Measurements from ENCODE around the gene CASP8AP2.

DNA sequence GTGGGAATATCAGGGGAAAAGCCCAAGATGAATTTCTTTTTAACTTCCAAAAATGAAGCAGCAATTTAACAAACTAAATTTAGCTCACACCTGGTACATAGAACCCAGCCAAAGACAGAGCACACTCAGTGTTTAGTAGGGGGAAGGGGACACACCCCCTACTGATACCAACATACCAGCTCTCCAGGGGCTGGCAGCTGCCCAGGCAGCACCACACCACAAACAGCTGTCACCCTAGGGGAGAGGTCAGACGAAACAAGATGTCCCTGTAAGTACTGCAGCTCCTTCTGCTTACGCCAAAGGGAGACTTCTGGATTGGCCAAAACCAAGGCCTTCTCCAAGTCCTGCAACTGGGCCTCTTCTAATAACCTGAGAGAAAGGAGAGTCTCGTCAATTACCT is 36.1 kb upstream of the CASP8AP2 start:
- TF ChIP-seq EZH2phosphoT487 (IDR thresholded peaks at IDR 0.05; ENCODE audit: unreplicated experiment): no peak
- TF ChIP-seq, protein P1, sequence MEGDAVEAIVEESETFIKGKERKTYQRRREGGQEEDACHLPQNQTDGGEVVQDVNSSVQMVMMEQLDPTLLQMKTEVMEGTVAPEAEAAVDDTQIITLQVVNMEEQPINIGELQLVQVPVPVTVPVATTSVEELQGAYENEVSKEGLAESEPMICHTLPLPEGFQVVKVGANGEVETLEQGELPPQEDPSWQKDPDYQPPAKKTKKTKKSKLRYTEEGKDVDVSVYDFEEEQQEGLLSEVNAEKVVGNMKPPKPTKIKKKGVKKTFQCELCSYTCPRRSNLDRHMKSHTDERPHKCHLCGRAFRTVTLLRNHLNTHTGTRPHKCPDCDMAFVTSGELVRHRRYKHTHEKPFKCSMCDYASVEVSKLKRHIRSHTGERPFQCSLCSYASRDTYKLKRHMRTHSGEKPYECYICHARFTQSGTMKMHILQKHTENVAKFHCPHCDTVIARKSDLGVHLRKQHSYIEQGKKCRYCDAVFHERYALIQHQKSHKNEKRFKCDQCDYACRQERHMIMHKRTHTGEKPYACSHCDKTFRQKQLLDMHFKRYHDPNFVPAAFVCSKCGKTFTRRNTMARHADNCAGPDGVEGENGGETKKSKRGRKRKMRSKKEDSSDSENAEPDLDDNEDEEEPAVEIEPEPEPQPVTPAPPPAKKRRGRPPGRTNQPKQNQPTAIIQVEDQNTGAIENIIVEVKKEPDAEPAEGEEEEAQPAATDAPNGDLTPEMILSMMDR (conservative IDR thresholded peaks at IDR 0.05; ENCODE audit: low read depth in 2 of 2): no peak
- no peak for TF ChIP-seq POLR2AphosphoS5 (IDR thresholded peaks at IDR 0.05; ENCODE audit: low read depth)
- no peak for TF ChIP-seq EZH2 (IDR thresholded peaks at IDR 0.05; ENCODE audit: low read depth, unreplicated experiment)
- no peak for TF ChIP-seq CREB1 (CRISPR knock-in tag; IDR thresholded peaks at IDR 0.05; ENCODE audit: low read depth)
- TF ChIP-seq, protein P2, sequence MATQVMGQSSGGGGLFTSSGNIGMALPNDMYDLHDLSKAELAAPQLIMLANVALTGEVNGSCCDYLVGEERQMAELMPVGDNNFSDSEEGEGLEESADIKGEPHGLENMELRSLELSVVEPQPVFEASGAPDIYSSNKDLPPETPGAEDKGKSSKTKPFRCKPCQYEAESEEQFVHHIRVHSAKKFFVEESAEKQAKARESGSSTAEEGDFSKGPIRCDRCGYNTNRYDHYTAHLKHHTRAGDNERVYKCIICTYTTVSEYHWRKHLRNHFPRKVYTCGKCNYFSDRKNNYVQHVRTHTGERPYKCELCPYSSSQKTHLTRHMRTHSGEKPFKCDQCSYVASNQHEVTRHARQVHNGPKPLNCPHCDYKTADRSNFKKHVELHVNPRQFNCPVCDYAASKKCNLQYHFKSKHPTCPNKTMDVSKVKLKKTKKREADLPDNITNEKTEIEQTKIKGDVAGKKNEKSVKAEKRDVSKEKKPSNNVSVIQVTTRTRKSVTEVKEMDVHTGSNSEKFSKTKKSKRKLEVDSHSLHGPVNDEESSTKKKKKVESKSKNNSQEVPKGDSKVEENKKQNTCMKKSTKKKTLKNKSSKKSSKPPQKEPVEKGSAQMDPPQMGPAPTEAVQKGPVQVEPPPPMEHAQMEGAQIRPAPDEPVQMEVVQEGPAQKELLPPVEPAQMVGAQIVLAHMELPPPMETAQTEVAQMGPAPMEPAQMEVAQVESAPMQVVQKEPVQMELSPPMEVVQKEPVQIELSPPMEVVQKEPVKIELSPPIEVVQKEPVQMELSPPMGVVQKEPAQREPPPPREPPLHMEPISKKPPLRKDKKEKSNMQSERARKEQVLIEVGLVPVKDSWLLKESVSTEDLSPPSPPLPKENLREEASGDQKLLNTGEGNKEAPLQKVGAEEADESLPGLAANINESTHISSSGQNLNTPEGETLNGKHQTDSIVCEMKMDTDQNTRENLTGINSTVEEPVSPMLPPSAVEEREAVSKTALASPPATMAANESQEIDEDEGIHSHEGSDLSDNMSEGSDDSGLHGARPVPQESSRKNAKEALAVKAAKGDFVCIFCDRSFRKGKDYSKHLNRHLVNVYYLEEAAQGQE (IDR thresholded peaks at IDR 0.05; ENCODE audit: unreplicated experiment): no peak
- TF ChIP-seq JUNB (IDR thresholded peaks at IDR 0.05; ENCODE audit: unreplicated experiment): no peak
- TF ChIP-seq, protein P3, sequence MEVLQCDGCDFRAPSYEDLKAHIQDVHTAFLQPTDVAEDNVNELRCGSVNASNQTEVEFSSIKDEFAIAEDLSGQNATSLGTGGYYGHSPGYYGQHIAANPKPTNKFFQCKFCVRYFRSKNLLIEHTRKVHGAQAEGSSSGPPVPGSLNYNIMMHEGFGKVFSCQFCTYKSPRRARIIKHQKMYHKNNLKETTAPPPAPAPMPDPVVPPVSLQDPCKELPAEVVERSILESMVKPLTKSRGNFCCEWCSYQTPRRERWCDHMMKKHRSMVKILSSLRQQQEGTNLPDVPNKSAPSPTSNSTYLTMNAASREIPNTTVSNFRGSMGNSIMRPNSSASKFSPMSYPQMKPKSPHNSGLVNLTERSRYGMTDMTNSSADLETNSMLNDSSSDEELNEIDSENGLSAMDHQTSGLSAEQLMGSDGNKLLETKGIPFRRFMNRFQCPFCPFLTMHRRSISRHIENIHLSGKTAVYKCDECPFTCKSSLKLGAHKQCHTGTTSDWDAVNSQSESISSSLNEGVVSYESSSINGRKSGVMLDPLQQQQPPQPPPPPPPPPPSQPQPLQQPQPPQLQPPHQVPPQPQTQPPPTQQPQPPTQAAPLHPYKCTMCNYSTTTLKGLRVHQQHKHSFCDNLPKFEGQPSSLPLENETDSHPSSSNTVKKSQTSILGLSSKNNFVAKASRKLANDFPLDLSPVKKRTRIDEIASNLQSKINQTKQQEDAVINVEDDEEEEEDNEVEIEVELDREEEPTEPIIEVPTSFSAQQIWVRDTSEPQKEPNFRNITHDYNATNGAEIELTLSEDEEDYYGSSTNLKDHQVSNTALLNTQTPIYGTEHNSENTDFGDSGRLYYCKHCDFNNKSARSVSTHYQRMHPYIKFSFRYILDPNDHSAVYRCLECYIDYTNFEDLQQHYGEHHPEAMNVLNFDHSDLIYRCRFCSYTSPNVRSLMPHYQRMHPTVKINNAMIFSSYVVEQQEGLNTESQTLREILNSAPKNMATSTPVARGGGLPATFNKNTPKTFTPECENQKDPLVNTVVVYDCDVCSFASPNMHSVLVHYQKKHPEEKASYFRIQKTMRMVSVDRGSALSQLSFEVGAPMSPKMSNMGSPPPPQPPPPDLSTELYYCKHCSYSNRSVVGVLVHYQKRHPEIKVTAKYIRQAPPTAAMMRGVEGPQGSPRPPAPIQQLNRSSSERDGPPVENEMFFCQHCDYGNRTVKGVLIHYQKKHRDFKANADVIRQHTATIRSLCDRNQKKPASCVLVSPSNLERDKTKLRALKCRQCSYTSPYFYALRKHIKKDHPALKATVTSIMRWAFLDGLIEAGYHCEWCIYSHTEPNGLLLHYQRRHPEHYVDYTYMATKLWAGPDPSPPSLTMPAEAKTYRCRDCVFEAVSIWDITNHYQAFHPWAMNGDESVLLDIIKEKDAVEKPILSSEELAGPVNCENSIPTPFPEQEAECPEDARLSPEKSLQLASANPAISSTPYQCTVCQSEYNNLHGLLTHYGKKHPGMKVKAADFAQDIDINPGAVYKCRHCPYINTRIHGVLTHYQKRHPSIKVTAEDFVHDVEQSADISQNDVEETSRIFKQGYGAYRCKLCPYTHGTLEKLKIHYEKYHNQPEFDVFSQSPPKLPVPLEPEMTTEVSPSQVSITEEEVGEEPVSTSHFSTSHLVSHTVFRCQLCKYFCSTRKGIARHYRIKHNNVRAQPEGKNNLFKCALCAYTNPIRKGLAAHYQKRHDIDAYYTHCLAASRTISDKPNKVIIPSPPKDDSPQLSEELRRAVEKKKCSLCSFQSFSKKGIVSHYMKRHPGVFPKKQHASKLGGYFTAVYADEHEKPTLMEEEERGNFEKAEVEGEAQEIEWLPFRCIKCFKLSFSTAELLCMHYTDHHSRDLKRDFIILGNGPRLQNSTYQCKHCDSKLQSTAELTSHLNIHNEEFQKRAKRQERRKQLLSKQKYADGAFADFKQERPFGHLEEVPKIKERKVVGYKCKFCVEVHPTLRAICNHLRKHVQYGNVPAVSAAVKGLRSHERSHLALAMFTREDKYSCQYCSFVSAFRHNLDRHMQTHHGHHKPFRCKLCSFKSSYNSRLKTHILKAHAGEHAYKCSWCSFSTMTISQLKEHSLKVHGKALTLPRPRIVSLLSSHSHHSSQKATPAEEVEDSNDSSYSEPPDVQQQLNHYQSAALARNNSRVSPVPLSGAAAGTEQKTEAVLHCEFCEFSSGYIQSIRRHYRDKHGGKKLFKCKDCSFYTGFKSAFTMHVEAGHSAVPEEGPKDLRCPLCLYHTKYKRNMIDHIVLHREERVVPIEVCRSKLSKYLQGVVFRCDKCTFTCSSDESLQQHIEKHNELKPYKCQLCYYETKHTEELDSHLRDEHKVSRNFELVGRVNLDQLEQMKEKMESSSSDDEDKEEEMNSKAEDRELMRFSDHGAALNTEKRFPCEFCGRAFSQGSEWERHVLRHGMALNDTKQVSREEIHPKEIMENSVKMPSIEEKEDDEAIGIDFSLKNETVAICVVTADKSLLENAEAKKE (CRISPR knock-in tag; IDR thresholded peaks at IDR 0.05): no peak
- no peak for TF ChIP-seq ZNF331 (CRISPR knock-in tag; IDR thresholded peaks at IDR 0.05; ENCODE audit: low read depth)
- TF ChIP-seq, protein P4, sequence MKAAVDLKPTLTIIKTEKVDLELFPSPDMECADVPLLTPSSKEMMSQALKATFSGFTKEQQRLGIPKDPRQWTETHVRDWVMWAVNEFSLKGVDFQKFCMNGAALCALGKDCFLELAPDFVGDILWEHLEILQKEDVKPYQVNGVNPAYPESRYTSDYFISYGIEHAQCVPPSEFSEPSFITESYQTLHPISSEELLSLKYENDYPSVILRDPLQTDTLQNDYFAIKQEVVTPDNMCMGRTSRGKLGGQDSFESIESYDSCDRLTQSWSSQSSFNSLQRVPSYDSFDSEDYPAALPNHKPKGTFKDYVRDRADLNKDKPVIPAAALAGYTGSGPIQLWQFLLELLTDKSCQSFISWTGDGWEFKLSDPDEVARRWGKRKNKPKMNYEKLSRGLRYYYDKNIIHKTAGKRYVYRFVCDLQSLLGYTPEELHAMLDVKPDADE (IDR thresholded peaks at IDR 0.05): no peak
- no peak for TF ChIP-seq ZNF114 (CRISPR knock-in tag; IDR thresholded peaks at IDR 0.05)
- no peak for TF ChIP-seq STAT1 (IDR thresholded peaks at IDR 0.05; ENCODE audit: unreplicated experiment)
- no peak for TF ChIP-seq NANOG (IDR thresholded peaks at IDR 0.05; ENCODE audit: borderline replicate concordance)
